K562 (cell line): ENCODE results near the gene TBC1D12. TPM values are rescaled to one million over a fixed set of nuclear protein-coding genes. Genes with fewer than 3 reads are reported as not detected.

Experiments
- ADNP ChIP-seq: fragments of 200-800 bp; sonication (Bioruptor generic); IDR thresholded peaks from 2 replicates; pipeline ENCODE4 v1.6.1; 2016; ENCODE audit warnings: missing genetic modification characterization, missing compliant biosample characterization
- ASH1L ChIP-seq: fragments of 450-650 bp; IDR thresholded peaks from 2 replicates; pipeline ENCODE4 v1.6.1; 2018; ENCODE audit warnings: borderline replicate concordance, mild to moderate bottlenecking, low read depth; ENCODE audit not compliant: partially characterized antibody
- BHLHE40 ChIP-seq: IDR thresholded peaks from 2 replicates; pipeline ENCODE4 v1.6.1; 2011; ENCODE audit warnings: low read length, improper control_type of control experiment
- CBX1 ChIP-seq: sonication (generic); IDR thresholded peaks from 2 replicates; pipeline ENCODE4 v1.6.1; 2016; ENCODE audit warnings: antibody characterized with exemption, low read depth, mild to moderate bottlenecking
- CC2D1A ChIP-seq: fragments of 450-650 bp; IDR thresholded peaks from 2 replicates; pipeline ENCODE4 v1.6.1; 2017; ENCODE audit warnings: mild to moderate bottlenecking
- DACH1 ChIP-seq: fragments of 450-650 bp; IDR thresholded peaks from 2 replicates; pipeline ENCODE4 v1.6.1; 2018; ENCODE audit not compliant: partially characterized antibody
- E2F8 ChIP-seq: fragments of 450-650 bp; IDR thresholded peaks from 2 replicates; pipeline ENCODE4 v1.7.1; 2018; ENCODE audit warnings: mild to moderate bottlenecking, low read depth; ENCODE audit not compliant: partially characterized antibody
- EWSR1 ChIP-seq: fragments of 450-650 bp; IDR thresholded peaks from 2 replicates; pipeline ENCODE4 v1.6.1; 2018; ENCODE audit warnings: borderline replicate concordance, mild to moderate bottlenecking, low read depth, moderate library complexity; ENCODE audit not compliant: partially characterized antibody
- GATAD2A ChIP-seq: fragments of 450-650 bp; IDR thresholded peaks from 2 replicates; pipeline ENCODE4 v1.6.1; 2017
- KAT2B ChIP-seq: IDR thresholded peaks from one replicate; pipeline ENCODE4 v1.6.1; 2012; ENCODE audit warnings: low read depth, mild to moderate bottlenecking, control low read depth, inconsistent platforms, low read length, moderate library complexity
- PCBP1 ChIP-seq: fragments of 200-400 bp; formaldehyde crosslinking; IDR thresholded peaks from 2 replicates; pipeline ENCODE4 v1.6.1; 2018; ENCODE audit warnings: mild to moderate bottlenecking, low read depth, low read length; ENCODE audit not compliant: poor library complexity, severe bottlenecking
- RBM15 ChIP-seq: fragments of 200-400 bp; formaldehyde crosslinking; IDR thresholded peaks from 2 replicates; pipeline ENCODE4 v1.6.1; 2018; ENCODE audit warnings: mild to moderate bottlenecking, low read length, moderate library complexity; ENCODE audit not compliant: insufficient read depth
- SAFB2 ChIP-seq: fragments of 200-400 bp; formaldehyde crosslinking; IDR thresholded peaks from 2 replicates; pipeline ENCODE4 v1.6.1; 2018; ENCODE audit warnings: borderline replicate concordance, low read length, low read depth, moderate library complexity; ENCODE audit not compliant: severe bottlenecking
- SUPT5H ChIP-seq: fragments of 450-650 bp; IDR thresholded peaks from 2 replicates; pipeline ENCODE4 v1.6.1; 2016
- TAF1 ChIP-seq: IDR thresholded peaks from 2 replicates; pipeline ENCODE4 v1.6.1; 2011; ENCODE audit warnings: mild to moderate bottlenecking, low read length, moderate library complexity; ENCODE audit not compliant: insufficient read depth, control insufficient read depth, severe bottlenecking; ENCODE audit errors: extremely low read depth
- TCF7 ChIP-seq: sonication (generic); IDR thresholded peaks from 2 replicates; pipeline ENCODE4 v1.6.1; 2016; ENCODE audit warnings: antibody characterized with exemption, borderline replicate concordance
- THRA ChIP-seq: fragments of 450-650 bp; IDR thresholded peaks from 2 replicates; pipeline ENCODE4 v1.6.1; 2017; ENCODE audit warnings: mild to moderate bottlenecking, moderate library complexity
- XRCC5 ChIP-seq: fragments of 200-400 bp; formaldehyde crosslinking; IDR thresholded peaks from 2 replicates; pipeline ENCODE4 v1.6.1; 2017; ENCODE audit warnings: low read depth, mild to moderate bottlenecking, low read length
- polyA plus RNA-seq, 8 experiments: library from polyadenylated mRNA; depleted of rRNA in 4 of 8; stranded (reverse) in 5 of 8; unstranded in 3 of 8; fragments of >200 nt; fragmentation: Nextera tagmentation in 2 of 8; fragmentation: Illumina TruSeq in 1 of 8; extraction: Ambion mirVana in 2 of 8; extraction: Trizol in 1 of 8; gene quantifications; 2 replicates each; pipeline versions ENCODE4 v1.2.1 to v1.2.3, GENCODE V29; 2011 to 2014; ENCODE audit warnings: inconsistent platforms in 1 of 8, missing spikeins in 1 of 8
- total RNA-seq, 7 experiments: library from RNA; depleted of rRNA in 6 of 7; stranded (reverse); fragments of >200 nt in 6 of 7; fragmentation: Illumina TruSeq in 2 of 7; extraction: Trizol in 2 of 7; gene quantifications; 2 replicates each; pipeline versions ENCODE4 v1.2.1 to v1.2.3, GENCODE V29; 2011 to 2021; ENCODE audit warnings: low replicate concordance in 1 of 7
- TF ChIP-seq, protein P1 (sequence below): fragments of 250-450 bp; sonication (Bioruptor Pico); IDR thresholded peaks from 2 replicates; pipeline ENCODE4 v1.8.0; 2022; ENCODE audit warnings: moderate library complexity, mild to moderate bottlenecking, inconsistent platforms
- TF ChIP-seq, protein P2 (sequence below): fragments of 450-650 bp; IDR thresholded peaks from 2 replicates; pipeline ENCODE4 v1.6.1; 2017; ENCODE audit warnings: antibody characterized with exemption

TBC1D12 gene
- total and polyA plus RNA-seq, 9 of the 15 experiments (the other 6 are each of a cell fraction or from before 2014, with no cell fraction given): 2.1 to 6.7 (median 3.9) TPM

DNA sequence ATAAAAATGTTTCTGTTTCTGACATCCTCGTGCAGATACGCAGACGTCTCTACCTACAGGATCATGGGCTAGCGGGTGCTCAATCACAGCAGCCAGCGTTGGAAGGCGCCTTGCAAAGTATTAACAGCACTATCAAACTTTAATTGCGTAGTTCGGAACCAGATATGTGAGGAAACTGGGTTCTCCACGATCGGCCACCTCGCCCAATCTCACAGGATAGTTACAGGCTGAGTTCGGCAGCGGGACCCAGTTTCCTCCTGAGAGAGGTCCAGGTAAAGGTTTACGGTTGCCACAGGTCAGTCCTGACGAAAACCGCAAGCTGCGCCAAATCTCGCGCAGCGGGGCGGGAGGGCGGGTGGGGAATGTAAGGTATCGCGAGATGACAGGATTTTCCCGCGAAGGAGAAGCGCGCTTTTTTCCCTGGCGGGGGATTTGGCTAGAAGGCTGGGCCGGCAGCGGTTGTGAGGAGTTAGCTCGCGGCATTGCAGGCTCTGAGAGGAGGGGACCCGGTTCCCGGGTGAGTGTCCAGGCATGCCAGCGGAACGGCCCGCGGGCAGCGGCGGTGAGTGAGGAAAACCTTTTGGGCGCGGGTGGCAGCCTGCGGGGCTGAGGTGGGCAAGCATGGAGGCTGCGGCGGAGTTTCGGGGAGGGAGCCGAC is 143.2 kb downstream of the TBC1D12 start, which contains the start of gene HELLS (continued):
- TF ChIP-seq TAF1 (peak; percentile 71), E2F8 (peak; percentile 90), PCBP1 (no peak), KAT2B (no peak), BHLHE40 (no peak), EWSR1 (no peak), CC2D1A (no peak), SAFB2 (no peak), DACH1 (no peak), TCF7 (no peak), ADNP (tag) (no peak), CBX1 (0 out of 2 replicates have a peak, but pooled peaks have one; percentile 37), THRA (no peak), XRCC5 (no peak), GATAD2A (no peak), ASH1L (no peak), RBM15 (no peak), SUPT5H (peak; percentile 87)
- TF ChIP-seq, protein P1, sequence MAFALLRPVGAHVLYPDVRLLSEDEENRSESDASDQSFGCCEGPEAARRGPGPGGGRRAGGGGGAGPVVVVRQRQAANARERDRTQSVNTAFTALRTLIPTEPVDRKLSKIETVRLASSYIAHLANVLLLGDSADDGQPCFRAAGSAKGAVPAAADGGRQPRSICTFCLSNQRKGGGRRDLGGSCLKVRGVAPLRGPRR (CRISPR knock-in tag): no peak
- TF ChIP-seq, protein P2, sequence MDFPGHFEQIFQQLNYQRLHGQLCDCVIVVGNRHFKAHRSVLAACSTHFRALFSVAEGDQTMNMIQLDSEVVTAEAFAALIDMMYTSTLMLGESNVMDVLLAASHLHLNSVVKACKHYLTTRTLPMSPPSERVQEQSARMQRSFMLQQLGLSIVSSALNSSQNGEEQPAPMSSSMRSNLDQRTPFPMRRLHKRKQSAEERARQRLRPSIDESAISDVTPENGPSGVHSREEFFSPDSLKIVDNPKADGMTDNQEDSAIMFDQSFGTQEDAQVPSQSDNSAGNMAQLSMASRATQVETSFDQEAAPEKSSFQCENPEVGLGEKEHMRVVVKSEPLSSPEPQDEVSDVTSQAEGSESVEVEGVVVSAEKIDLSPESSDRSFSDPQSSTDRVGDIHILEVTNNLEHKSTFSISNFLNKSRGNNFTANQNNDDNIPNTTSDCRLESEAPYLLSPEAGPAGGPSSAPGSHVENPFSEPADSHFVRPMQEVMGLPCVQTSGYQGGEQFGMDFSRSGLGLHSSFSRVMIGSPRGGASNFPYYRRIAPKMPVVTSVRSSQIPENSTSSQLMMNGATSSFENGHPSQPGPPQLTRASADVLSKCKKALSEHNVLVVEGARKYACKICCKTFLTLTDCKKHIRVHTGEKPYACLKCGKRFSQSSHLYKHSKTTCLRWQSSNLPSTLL: no peak
